Putamen (tissue), 1 donor: Measurements from ENCODE around the gene IGSF21.

Experiments used
- DNase-seq: peaks from one replicate; pipeline ENCODE4 v3.0.0-alpha.2; 2016; ENCODE audit warnings: low spot score

The IGSF21 gene

GRCh38 chr1:18097206-18097605 lies 10.4 kb upstream of the IGSF21 start:
- no peak for DNase-seq

- no peak for DNase-seq
These were observed 8.6 kb upstream of the IGSF21 start for GRCh38 chr1:18099026-18099425.

GRCh38 chr1:18100060-18100459 lies 7.5 kb upstream of the IGSF21 start:
- DNase-seq: no peak

- peak; percentile 41 for DNase-seq
These were observed 7.0 kb upstream of the IGSF21 start for GRCh38 chr1:18100491-18101063.

GRCh38 chr1:18101508-18101907 lies 6.1 kb upstream of the IGSF21 start:
- no peak for DNase-seq

GRCh38 chr1:18103788-18104421 lies 3.7 kb upstream of the IGSF21 start:
- no peak for DNase-seq

GRCh38 chr1:18104546-18105100 lies 3.0 kb upstream of the IGSF21 start:
- DNase-seq: no peak

- no peak for DNase-seq
These were observed 2.4 kb upstream of the IGSF21 start for GRCh38 chr1:18105196-18105595.

GRCh38 chr1:18108299-18109057 lies 880 bp downstream of the IGSF21 start:
- no peak for DNase-seq

- no peak for DNase-seq
These were observed 1.6 kb downstream of the IGSF21 start for GRCh38 chr1:18109058-18109755.

GRCh38 chr1:18109756-18110597 lies 2.4 kb downstream of the IGSF21 start:
- DNase-seq: no peak

- no peak for DNase-seq
These were observed 3.0 kb downstream of the IGSF21 start for GRCh38 chr1:18110598-18110939.

- DNase-seq: no peak
These were observed 3.4 kb downstream of the IGSF21 start for GRCh38 chr1:18110968-18111367.

GRCh38 chr1:18111605-18112297 lies 4.2 kb downstream of the IGSF21 start:
- no peak for DNase-seq

GRCh38 chr1:18112611-18113010 lies 5.0 kb downstream of the IGSF21 start:
- DNase-seq: no peak

- no peak for DNase-seq
These were observed 7.3 kb downstream of the IGSF21 start for GRCh38 chr1:18114726-18115410.

- DNase-seq: no peak
These were observed 9.2 kb downstream of the IGSF21 start for GRCh38 chr1:18116777-18117176.

GRCh38 chr1:18118078-18118477 lies 10.5 kb downstream of the IGSF21 start:
- peak; percentile 60 for DNase-seq

GRCh38 chr1:18118491-18118890 lies 10.9 kb downstream of the IGSF21 start:
- DNase-seq: no peak

GRCh38 chr1:18119289-18119688 lies 11.7 kb downstream of the IGSF21 start:
- no peak for DNase-seq
